ENCODE data around the gene ATG9B.

- TF ChIP-seq POLR2AphosphoS5 (IDR thresholded peaks at IDR 0.05), result no peak
- TF ChIP-seq CTCF (IDR thresholded peaks at IDR 0.05), result no peak
Measured at GRCh38 chr7:151035902-151036301, 11.6 kb upstream of the ATG9B start.

Data from suprapubic skin (tissue), 3 donors.